SU-DHL-6 (cell line): ENCODE results near the gene BAIAP2L2.

Source experiments
- H2AFZ ChIP-seq: fragments of 200-600 bp; sonication (generic); 2 replicates; pipeline ENCODE4 v1.6.1; 2014; ENCODE audit warnings: low read depth, mild to moderate bottlenecking, moderate library complexity, mixed read lengths, antibody characterized with exemption, low read length; ENCODE audit not compliant: severe bottlenecking
- H3F3A ChIP-seq: fragments of 200-600 bp; shearing (Covaris generic); 2 replicates; pipeline ENCODE4 v1.6.0; 2016; ENCODE audit warnings: antibody characterized with exemption, mild to moderate bottlenecking; ENCODE audit not compliant: insufficient read depth
- H3K27ac ChIP-seq: fragments of 200-600 bp; sonication (generic); 2 replicates; pipeline ENCODE4 v1.5.1; 2016; ENCODE audit warnings: low read depth, mild to moderate bottlenecking, low read length, moderate library complexity, mixed read lengths
- H3K27me3 ChIP-seq: fragments of 200-600 bp; sonication (generic), shearing (Covaris generic); 2 replicates; pipeline ENCODE4 v1.6.0; 2014; ENCODE audit warnings: mild to moderate bottlenecking, low read length
- H3K36me3 ChIP-seq: fragments of 200-600 bp; sonication (generic); 2 replicates; pipeline ENCODE4 v1.6.1; 2014; ENCODE audit warnings: mild to moderate bottlenecking, low read length, mixed read lengths
- H3K4me2 ChIP-seq: fragments of 300-600, 200-600 bp; shearing (Covaris generic), sonication (generic); 2 replicates; pipeline ENCODE4 v1.6.0; 2014; ENCODE audit warnings: low read length, low read depth, mild to moderate bottlenecking; ENCODE audit not compliant: poor library complexity, severe bottlenecking
- H3K4me3 ChIP-seq: fragments of 200-600 bp; sonication (generic); 2 replicates; pipeline ENCODE4 v1.5.1; 2014; ENCODE audit warnings: antibody characterized with exemption, low read length, mild to moderate bottlenecking, mixed read lengths; ENCODE audit not compliant: insufficient read depth, poor library complexity, severe bottlenecking
- H3K79me2 ChIP-seq: fragments of 200-600 bp; sonication (generic); 2 replicates; pipeline ENCODE4 v1.6.1; 2014; ENCODE audit warnings: mild to moderate bottlenecking, low read length, moderate library complexity; ENCODE audit not compliant: insufficient read depth
- H3K9ac ChIP-seq: fragments of 200-600 bp; sonication (generic); 2 replicates; pipeline ENCODE4 v1.7.0; 2014; ENCODE audit warnings: mild to moderate bottlenecking, low read length
- H3K9me2 ChIP-seq: fragments of 200-600 bp; sonication (generic); replicated peaks from 2 replicates; pipeline ENCODE4 v1.6.1; 2014; ENCODE audit warnings: low read length; ENCODE audit not compliant: insufficient read depth
- H3K9me3 ChIP-seq: fragments of 200-600 bp; sonication (generic); 2 replicates; pipeline ENCODE4 v1.6.1; 2014; ENCODE audit warnings: low read length, mixed read lengths; ENCODE audit not compliant: insufficient read depth
- H4K20me1 ChIP-seq: fragments of 200-600 bp; sonication (generic); 2 replicates; pipeline ENCODE4 v1.6.1; 2014; ENCODE audit warnings: low read depth, mild to moderate bottlenecking, antibody characterized with exemption, low read length, moderate library complexity, mixed read lengths
- CTCF ChIP-seq: fragments of 200-600 bp; sonication (generic); IDR thresholded peaks from one replicate; pipeline ENCODE4 v1.5.1; 2017; ENCODE audit warnings: antibody characterized with exemption, mild to moderate bottlenecking, low read length, moderate library complexity; ENCODE audit not compliant: insufficient read depth, poor library complexity, severe bottlenecking
- EZH2phosphoT487 ChIP-seq: fragments of 200-600 bp; sonication (generic), shearing (Covaris generic); conservative IDR thresholded peaks from 2 replicates; pipeline ENCODE4 v1.6.1; 2018; ENCODE audit warnings: mild to moderate bottlenecking, antibody characterized with exemption, low read length, moderate library complexity, mixed read lengths

The BAIAP2L2 gene

GRCh38 chr22:38036392-38037062 lies 74.0 kb downstream of the BAIAP2L2 start:
- H3K4me2 ChIP-seq = no peak overlapping the region
- no peaks in the 10 kb centered on the region for H4K20me1 ChIP-seq
- H3K36me3 ChIP-seq = no peaks in the 10 kb centered on the region
- H3K27me3 ChIP-seq = no peaks in the 10 kb centered on the region
- H3K9ac ChIP-seq = no peak overlapping the region
- TF ChIP-seq CTCF (no peak), EZH2phosphoT487 (no peak)
- H3K79me2 ChIP-seq = no peaks in the 10 kb centered on the region
- no peak overlapping the region for H2AFZ ChIP-seq
- H3K4me3 ChIP-seq = no peak overlapping the region
- H3K9me2 ChIP-seq = no peaks in the 10 kb centered on the region
- H3K9me3 ChIP-seq = no peaks in the 10 kb centered on the region
- H3F3A ChIP-seq = no peaks in the 10 kb centered on the region
- H3K27ac ChIP-seq = no peak overlapping the region

- Histone ChIP-seq H3K36me3 (no peaks in the 10 kb centered on the region), H3K79me2 (no peaks in the 10 kb centered on the region), H3K27ac (no peak overlapping the region), H3K9me3 (no peaks in the 10 kb centered on the region), H2AFZ (no peak overlapping the region), H3K9ac (no peak overlapping the region), H3F3A (no peaks in the 10 kb centered on the region), H3K27me3 (no peaks in the 10 kb centered on the region), H3K4me3 (no peak overlapping the region), H3K9me2 (no peaks in the 10 kb centered on the region), H3K4me2 (no peak overlapping the region), H4K20me1 (no peaks in the 10 kb centered on the region)
- TF ChIP-seq EZH2phosphoT487 (no peak), CTCF (no peak)
These were observed 75.0 kb downstream of the BAIAP2L2 start for GRCh38 chr22:38035530-38035885.
